ENCODE measurements around the gene RABIF. TPM values are rescaled to one million over a fixed set of nuclear protein-coding genes. Genes with fewer than 3 reads are reported as not detected.

The RABIF gene
- total and polyA plus RNA-seq, 10 of the 15 experiments (the other 5 are each of a cell fraction or from before 2014, with no cell fraction given): 4.7 to 18.2 (median 8.8) TPM

- Histone ChIP-seq H3K79me2 (ENCODE audit: control insufficient read depth, insufficient read depth, low read length) (no peaks in the 10 kb centered on the region), H3K4me2 (ENCODE audit: control insufficient read depth, insufficient read depth) (no peak overlapping the region), H3K9me3 (replicated peaks; ENCODE audit: control insufficient read depth, insufficient read depth, low read length) (no peaks in the 10 kb centered on the region), H2AFZ (ENCODE audit: control insufficient read depth, low read depth, low read length) (no peak overlapping the region), H4K20me1 (ENCODE audit: control insufficient read depth, insufficient read depth) (no peaks in the 10 kb centered on the region), H3K27ac (ENCODE audit: control insufficient read depth, insufficient read depth) (no peak overlapping the region), H3K27me3 (replicated peaks in 1 of 2; ENCODE audit: control insufficient read depth in 2 of 2, insufficient read depth in 2 of 2, low read length in 1 of 2) (peaks cover 5 to 7% of the 10 kb centered on the region in 2 experiments; a peak in 3 of 4 replicates), H3K9ac (ENCODE audit: control insufficient read depth, insufficient read depth, low read length) (no peak overlapping the region), H3K4me3 (no peak overlapping the region), H3K4me1 (ENCODE audit: control insufficient read depth, insufficient read depth, low read length) (no peaks in the 10 kb centered on the region), H3K36me3 (ENCODE audit: control insufficient read depth in 2 of 2, insufficient read depth in 2 of 2, low read length in 1 of 2) (no peaks in the 10 kb centered on the region)
- SMC1A ChIA-PET (ENCODE audit: uncharacterized antibody, unreplicated experiment): interaction anchor here (2.4 kb wide), 1 partner anchor 10 kb away, joined by 8 read pairs; no protein-coding TSS in a partner anchor
- POLR2A ChIA-PET: no interaction called here
- in situ Hi-C loops (cut with MboI): no loop called here
- RAD21 ChIA-PET (ENCODE audit: unreplicated experiment): no interaction called here
- 26% methylated on average over 5 of the region's 5 CpGs for WGBS (ENCODE audit: insufficient coverage, insufficient replicate concordance, low lambda C conversion rate, missing lambda C conversion rate)
- FAIRE-seq (peak; percentile 27), ATAC-seq (no peak), DNase-seq (ENCODE audit: low read depth, low spot score) (no peak)
- BruUV-seq (replicated peaks): no TSS peak
- no peak for TF ChIP-seq SKIL (IDR thresholded peaks at IDR 0.05; ENCODE audit: low read depth, poor library complexity, severe bottlenecking)
- TF ChIP-seq ZNF687 (IDR thresholded peaks at IDR 0.05): no peak
- 0 out of 2 replicates have a peak, but pooled peaks have one; percentile 6 for TF ChIP-seq RAD21 (IDR thresholded peaks at IDR 0.05; ENCODE audit: insufficient read depth, low read depth, low read length)
- TF ChIP-seq SMAD5 (IDR thresholded peaks at IDR 0.05; ENCODE audit: low read depth): no peak
- CTCF ChIA-PET: interaction anchor here (0.7 to 1.9 kb wide), 4 partner anchors 10 to 61 kb away, joined by 3 to 10 read pairs (median 4); no protein-coding TSS in a partner anchor
- intact Hi-C loops (cut with micrococcal nuclease; ENCODE audit: unreplicated experiment): no loop called here
Observed at GRCh38 chr1:202862679-202863560, 26.0 kb downstream of the RABIF start.

Data from GM12878 (cell line).